GM18951 (cell line): Measurements from ENCODE around the gene POSTN.
"Not testable (repeated sequence)": the region's sequence is repeated elsewhere in the genome, so short reads cannot be mapped to it uniquely, and the experiment has no call there.

ENCODE experiments used
- POLR2A ChIP-seq: IDR thresholded peaks from 4 replicates; pipeline ENCODE4 v1.6.1; 2011; ENCODE audit warnings: mild to moderate bottlenecking; ENCODE audit not compliant: insufficient read length, insufficient read depth; ENCODE audit errors: extremely low read depth
- in situ Hi-C: fragments of 300-500 bp; cut with MboI; formaldehyde crosslinking; loops from one replicate; pipeline ENCODE4 v1.12.0; 2022; ENCODE audit warnings: low sequenced_read_pairs, mixed read lengths, inconsistent platforms; ENCODE audit not compliant: unreplicated experiment

The POSTN gene

DNA sequence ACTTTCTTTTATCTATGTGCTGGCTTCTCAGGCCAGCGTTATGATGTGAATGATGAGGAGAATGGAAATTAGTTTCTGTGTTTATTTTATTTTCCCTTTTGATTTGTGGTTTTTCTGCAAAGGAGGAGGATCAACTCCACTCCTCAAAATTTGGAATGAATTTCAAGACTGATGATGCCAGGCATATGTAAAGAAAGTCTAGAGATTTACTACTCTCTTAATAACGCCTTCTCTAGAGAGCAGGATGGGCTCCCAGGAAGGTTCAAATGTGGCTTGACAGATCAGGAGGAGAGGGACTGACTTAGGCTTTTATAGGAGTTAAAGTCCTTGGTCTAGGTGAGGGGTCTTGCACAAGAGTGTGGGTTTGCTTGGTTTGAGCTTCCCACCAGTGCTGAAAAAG is 15.1 kb upstream of the POSTN start:
- no peak for TF ChIP-seq POLR2A

DNA sequence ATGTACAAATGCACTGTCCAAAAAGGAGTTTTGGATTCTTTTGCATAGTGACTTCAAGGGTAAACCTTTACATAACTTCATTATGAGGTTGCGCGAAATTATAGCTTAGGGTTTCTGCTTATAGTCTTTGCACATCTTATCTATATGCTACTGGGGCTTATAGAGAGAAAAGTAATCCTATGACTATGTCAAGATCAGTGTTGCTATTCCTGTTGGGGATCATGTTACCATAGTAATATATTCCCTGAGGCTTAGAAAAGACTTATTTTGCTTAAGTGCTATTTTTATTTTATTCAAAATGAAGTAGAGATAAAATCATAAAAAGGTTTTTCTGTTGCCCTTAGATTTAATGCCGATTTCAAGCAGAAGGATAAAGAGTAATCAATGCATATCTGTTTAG is 14.7 kb upstream of the POSTN start:
- in situ Hi-C loops: loop anchor here (25.0 kb wide), 1 partner anchor 526 kb away; no protein-coding TSS in a partner anchor
- no peak for TF ChIP-seq POLR2A

More for the DNA sequence above, 15.1 kb upstream of the POSTN start:
- in situ Hi-C loops: loop anchor here (25.0 kb wide), 1 partner anchor 526 kb away; no protein-coding TSS in a partner anchor

DNA sequence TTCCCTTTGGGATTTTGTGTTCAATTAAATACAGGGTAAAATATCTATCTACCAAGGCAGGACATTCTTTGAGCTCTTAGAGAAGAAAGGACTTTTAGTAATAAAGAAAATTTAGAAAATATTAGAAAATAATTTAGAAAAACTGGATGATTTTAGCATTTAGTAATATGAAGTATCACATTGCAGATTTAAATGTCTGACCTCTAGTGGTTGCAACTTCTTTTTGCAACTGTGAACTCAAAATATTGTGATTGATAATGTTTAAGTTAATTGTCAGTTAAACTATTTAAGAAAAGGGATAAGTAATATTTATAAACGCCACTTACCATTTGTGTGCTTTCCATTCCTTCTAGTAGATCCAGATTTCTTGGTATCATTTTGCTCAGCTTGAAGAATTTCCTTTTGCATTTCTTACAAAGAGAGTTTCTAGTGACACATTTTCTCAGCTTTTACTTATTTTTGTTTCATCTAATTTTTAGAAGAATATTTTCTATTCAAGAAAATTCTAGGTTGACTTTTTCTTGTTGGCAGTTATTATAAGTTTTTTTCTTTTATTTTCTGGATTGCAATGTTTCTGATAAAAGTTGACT is 10.3 kb upstream of the POSTN start:
- in situ Hi-C loops: loop anchor here (25.0 kb wide), 1 partner anchor 522 kb away; no protein-coding TSS in a partner anchor
- TF ChIP-seq POLR2A: no peak

DNA sequence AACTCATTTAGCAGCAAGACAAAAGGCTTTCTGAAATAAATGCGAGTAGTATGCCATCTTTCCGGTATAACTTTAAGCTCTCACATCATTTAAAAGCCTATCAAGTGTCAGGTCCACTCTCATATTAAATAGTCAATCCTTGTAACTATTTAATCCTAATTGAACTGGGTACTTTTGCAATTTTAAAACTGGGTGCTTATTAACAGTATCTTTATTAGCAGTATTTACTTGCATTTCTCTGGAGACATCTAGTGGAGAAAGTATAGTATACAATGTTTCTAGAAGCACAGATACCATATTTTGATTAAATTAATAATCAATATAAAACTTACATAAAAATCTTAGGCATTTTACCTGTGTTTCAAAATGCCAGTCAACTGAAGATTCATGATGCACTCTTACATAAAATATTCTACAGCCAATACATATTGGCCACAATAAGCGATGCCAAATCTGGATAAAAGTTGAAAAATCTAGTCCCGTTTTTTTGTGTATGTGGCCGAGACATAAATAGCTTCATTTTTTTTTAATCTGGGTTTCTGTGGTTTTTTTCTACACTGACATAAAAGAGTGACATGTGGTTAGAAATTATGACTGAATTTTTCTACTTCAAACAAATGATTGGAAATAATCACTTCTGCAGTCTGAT is 4.3 kb upstream of the POSTN start:
- no peak for TF ChIP-seq POLR2A
- in situ Hi-C loops: loop anchor here (25.0 kb wide), 1 partner anchor 516 kb away; no protein-coding TSS in a partner anchor

DNA sequence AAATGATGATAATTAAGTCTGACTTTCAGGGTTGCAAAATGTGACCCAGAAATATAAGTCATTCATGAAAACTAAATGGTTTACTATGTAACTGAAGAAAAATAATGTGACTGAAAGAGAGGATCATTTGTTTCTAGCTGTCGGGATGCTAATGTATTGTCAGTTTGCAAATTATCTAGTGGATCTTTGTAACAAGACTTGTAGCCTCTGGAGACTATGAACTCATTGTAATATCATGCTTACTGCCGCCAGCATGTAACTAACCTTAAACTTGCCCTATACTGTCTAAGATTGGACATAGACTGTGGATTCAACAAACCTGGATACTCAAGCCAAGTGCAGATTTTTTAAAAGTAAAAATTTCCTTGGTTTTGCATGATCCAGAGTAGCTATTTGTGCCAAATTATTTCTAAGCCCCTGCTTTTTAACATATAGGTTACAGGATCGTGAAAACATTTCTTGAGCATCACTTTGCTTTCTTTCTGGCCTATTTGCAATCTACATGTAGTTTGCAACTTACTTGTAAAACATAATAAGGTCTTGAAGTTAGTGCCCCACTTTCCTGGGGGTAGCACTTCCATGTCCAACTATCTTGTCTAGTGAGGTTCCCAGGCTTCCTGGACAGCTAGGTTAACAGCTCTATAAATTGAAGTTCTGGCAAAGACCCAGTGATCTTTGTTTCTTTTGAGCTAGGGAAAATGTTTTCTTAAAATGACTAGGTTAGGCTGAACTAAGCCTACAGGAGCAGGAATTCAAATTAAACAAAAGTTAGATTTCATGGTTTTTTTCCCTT is 3.3 kb upstream of the POSTN start:
- in situ Hi-C loops: loop anchor here (25.0 kb wide), 1 partner anchor 515 kb away; no protein-coding TSS in a partner anchor
- TF ChIP-seq POLR2A: no peak

DNA sequence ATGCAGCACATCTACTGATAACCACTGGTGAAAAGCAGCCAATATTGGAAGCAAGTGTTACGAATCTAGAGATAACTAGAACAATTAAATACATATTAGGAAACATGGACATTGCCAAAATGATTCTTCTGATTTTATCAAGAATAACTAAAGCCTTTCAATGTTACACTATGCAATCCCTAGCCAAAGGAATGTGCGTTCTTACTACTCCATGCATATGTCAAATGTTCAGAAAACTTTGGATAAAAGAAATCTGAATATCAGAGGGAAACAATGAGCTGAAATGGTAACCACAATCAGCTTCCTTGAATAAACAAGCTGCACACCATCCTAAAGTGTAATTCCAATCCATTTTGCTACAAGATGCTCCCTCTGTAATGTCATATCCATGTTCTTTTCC is 951 bp upstream of the POSTN start:
- in situ Hi-C loops: no loop called here
- TF ChIP-seq POLR2A: no peak

DNA sequence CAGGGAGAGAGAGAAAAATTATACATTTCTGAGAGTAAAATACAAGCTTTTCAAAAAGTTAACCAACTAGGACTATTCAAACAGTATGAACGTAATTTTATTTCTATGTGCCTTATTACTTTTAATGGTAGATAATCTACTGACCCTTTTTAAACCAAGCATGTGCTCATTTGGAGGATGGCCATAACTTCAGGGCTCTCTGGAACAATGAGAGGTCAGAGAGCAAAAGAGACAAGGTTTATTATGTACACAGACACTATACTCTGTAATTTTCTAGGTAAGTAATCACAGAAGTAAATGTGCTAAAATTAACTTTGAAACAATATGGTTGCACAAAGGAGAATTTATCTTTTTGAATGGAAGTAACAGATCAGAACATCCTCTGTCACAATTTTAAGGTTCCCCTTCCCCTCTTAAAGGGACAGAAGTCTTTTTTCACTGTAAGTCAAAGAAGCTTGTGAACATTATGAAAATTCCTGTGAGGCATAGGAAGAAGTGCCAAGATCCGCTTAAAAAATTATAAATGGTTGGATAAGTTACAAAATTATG is 1.0 kb downstream of the POSTN start:
- no peak for TF ChIP-seq POLR2A
- in situ Hi-C loops: no loop called here

DNA sequence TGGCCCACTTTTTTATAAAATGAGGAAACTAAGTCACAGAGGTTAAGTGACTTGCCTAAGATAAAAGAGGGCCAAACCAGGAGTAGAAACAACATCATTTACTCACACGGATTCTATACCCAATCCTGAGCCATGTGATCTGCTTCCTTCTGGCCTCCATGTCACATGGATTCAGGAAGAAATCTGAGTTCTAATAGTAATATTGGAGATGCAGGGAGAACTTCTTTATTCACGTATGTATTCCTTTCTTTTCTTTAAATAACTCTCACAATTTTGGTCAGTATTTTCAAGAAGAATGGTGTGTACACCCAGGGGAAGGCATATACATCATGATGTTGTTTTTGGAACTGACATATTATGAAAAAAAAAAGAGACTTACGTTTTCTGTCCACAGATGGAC is 1.8 kb downstream of the POSTN start:
- in situ Hi-C loops: no loop called here
- TF ChIP-seq POLR2A: no peak

DNA sequence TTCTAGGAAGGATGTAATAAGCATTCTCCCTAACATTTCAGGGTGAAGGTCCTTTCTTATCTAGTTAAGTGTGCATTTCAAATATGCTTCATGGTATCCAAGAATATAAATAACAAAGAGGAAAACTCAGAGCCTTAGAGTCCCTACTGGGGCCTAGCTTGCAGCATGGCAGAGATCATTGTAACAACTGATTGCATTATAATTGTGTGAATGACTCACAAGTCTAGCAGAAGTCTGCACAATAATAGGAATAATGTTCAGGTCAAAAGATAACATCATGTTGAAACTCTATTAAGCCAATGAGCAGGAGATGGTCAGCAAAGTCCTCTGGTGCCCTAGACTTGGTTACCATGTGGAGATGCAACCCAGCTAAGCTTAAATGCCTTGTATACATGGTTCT is 3.4 kb downstream of the POSTN start:
- TF ChIP-seq POLR2A: no peak

DNA sequence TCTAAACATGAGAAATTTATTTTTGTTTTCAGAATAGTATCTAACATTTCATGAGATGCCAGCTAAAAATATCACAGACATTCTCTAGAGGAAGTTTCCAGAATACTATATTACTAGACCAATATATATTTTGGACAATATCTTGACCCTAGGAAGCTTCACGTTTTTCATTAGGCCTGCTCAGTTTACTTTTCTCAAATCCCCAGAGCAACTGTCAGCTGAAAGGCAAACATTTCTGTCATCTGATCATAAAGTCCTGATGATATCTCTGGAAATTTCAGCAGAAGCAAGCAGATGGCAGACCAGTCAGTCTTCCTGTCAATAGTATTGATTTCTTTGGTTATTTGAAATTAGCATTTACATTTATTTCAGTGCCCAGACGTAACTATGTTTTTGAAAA is 4.0 kb downstream of the POSTN start:
- TF ChIP-seq POLR2A: no peak
- in situ Hi-C loops: no loop called here

More for the DNA sequence above, 3.4 kb downstream of the POSTN start:
- in situ Hi-C loops: no loop called here

DNA sequence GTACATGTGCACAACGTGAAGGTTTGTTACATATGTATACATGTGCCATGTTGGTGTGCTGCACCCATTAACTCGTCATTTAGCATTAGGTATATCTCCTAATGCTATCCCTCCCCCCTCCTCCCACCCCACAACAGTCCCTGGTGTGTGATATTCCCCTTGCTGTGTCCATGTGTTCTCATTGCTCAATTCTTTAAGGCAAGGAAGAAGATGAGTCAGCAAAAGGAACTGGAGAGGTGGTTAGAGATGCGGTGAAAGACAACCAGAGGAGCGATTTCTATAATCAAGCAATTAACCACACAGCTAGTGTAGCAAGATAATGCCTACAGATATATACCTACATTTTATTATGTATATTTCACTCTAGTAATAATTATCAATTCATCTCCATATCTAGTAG is 9.2 kb downstream of the POSTN start:
- in situ Hi-C loops: not testable (repeated sequence)

DNA sequence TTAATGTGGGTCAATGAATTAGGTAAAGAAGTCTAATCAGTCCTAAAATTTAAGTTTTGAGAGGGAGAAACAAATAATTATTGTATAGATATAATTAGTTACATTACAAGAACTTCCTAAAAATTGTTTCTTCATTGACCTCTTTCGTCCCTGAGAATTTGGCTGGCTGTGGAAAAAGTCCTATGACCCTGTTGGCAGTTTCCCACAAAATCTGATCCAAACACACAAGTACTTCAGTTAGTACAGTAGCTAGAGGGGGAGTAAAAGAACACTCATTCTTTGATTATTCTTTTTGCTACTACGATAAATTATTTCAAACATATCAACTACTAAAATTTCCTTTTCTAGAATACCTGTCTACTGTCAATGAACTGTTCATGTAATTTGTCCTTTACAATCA is 11.3 kb downstream of the POSTN start:
- in situ Hi-C loops: no loop called here
- no peak for TF ChIP-seq POLR2A

DNA sequence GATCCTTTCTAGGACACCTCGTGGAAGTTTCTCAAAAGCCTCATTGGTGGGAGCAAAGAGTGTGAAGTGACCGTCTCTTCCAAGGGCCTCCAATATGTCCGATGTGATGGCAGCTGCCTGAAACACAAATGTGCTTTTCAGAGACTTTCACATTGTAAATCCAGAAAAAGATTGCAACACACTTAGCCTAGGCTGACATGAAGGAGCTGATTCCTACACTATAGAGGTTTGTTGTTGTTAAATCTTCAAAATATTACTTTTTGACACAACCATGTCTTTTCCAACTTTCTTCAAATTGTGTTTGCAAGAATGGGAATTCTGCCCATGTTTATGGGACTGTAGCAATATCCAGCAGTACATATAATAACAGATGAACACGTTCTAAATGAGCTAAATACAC is 12.4 kb downstream of the POSTN start:
- in situ Hi-C loops: no loop called here
- no peak for TF ChIP-seq POLR2A
